HG03342 (cell line): ENCODE measurements around the gene MAP3K21.

Source experiments
- ATAC-seq: cut with Tn5 transposase; IDR thresholded peaks from one replicate; pipeline ENCODE4 v1.9.1; 2021; ENCODE audit warnings: mild to moderate bottlenecking, moderate library complexity; ENCODE audit not compliant: unreplicated experiment

The MAP3K21 gene

DNA sequence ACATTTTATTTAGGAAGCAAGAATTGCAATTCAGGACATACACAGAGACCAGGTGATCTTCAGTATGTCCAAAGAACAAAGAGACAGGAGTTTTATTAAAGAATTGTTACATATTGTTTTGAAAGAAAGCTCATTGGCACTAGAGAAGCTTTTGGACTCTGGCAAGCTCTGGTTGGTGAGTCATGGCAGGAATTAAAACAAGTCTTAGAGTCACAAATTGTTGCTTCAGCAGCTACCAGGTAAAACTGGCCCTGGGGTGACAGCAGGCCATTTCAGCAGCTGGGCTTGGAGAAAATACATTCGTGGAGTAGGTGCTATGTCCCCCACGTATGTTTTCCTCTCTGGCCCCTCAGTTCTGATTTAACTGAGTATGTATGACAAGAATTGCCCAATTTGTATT, 58.8 kb downstream of the MAP3K21 start:
- no peak for ATAC-seq

DNA sequence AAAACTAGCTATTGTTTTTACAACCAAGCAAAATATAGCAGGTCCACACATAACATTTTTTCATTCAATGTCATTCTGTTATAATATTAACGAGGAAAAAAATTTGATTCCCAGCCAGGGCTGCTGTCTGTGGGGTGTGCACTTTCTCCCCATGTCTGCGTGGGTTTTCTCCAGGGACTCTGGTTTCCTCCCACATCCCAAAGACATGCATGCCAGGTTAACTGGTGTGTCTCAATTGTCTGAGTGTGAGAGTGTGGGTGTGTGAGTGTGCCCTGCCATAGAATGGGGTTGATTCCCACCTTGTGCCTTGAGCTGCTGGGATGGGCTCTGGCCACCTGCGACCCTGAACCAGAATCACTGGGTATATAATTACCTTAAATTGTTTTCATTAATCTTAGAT, 60.1 kb downstream of the MAP3K21 start:
- ATAC-seq, result no peak

DNA sequence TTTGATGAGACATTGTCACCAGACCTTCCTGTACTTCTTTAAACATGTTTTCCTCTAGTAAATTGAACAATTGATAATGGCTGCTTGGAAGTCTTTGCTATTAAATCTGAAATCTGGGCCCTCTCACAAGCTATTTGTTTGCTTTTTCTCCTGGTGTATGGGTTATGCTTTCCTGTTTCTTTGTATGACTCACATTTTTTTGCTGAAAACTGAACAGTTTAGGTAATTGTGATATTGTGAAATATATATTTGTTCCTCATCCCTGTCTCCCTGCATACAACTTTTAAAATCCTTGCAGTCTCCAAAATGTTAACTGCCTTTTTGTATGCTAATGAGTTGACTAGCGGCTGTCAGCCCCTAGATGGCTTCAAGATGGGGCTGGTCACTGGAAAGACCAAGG, 61.6 kb downstream of the MAP3K21 start:
- ATAC-seq, result no peak

DNA sequence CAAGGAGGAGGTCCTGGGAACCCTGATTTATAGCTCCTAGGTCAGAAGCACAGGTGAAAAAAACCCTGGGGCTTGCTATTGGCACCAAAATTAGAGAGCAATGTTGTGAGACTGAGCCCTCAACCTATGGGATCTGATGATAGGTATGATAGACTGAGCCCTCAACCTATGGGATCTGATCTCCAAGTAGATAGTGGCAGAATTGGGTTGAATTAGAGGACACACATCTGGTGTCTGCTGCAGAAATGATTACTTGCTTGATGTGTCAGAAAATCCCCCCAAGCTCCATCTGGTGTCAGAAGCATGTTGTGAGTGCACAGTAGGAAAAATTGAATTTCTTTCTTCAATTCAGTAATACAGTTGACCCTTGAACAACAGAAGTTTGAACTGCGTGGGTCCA, 62.4 kb downstream of the MAP3K21 start:
- ATAC-seq, result no peak

DNA sequence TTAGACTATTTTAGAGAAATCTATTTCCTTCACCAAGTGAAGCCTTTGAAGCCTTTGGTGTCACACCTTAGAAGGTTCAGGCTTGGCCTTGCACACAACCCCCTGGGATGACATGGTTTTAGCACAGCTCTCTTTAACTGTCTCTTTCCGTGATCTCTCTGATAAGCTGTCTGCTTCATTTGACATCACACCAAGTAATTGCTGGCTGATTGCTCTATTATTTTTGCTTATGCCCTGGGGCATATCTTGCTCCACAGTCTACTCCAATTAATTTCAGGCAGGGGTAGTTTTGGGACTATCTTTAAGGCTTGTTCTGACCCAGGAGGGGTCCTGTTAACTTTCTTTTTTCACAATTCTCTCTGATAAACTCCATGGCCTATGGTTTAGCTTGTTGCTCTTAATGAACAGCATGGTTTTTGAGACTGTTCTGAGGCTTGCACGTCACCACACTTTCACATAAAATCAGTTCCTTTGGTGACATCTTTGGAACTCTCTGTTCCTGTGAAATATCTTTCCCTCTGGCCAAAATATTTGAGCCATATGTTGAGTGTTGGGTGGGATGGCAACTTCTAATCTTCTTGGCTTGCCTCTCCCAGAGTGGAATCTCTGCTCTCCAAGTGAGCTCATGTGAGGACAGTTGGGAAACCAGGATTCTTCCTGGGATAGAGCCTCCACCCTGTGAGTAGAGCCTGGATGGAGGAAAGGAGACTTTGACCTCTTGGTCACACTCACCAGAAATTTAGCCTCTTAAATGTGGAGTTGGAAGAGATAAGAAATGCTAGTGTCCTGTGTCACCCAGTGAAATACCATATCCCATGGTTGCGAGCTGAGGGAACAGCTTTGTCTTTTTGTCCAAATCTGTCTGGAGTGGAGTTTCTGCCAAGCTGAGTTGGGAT, 63.6 kb downstream of the MAP3K21 start:
- no peak for ATAC-seq

DNA sequence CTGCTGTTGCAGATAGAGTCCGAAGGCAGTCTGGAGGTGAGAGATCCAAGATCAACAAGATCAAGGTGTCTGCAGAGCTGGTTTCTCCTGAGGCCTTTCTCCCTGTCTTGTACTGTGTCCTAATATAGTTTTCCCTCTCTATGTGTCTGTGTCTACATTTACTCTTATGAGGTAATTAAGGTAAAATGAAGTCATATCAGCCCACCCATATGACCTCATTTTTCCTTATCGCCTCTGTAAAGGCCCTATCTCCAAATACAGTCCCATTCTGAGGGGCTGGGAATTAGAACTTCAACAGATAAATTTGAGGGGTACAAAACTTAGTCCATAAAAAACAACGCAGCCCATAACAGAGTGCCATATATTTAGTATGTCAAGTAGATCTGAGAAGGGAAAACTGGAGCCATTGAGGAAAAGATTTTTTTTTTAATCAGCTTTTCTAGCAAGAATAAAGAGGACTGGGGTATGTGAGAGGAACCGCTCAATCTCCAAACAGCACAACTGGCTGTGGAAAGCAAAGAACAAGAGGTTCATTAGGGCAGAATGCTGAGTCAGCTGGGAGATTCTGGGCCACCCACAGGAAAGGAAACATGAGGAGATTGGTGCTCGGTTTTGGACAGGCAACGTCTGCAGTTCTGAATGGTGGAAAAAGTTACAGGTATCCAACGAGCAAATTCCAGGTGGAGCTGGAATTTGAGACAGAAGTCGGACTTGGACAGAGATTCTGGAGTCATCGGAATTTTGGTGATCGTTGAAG, 65.7 kb downstream of the MAP3K21 start:
- no peak for ATAC-seq

DNA sequence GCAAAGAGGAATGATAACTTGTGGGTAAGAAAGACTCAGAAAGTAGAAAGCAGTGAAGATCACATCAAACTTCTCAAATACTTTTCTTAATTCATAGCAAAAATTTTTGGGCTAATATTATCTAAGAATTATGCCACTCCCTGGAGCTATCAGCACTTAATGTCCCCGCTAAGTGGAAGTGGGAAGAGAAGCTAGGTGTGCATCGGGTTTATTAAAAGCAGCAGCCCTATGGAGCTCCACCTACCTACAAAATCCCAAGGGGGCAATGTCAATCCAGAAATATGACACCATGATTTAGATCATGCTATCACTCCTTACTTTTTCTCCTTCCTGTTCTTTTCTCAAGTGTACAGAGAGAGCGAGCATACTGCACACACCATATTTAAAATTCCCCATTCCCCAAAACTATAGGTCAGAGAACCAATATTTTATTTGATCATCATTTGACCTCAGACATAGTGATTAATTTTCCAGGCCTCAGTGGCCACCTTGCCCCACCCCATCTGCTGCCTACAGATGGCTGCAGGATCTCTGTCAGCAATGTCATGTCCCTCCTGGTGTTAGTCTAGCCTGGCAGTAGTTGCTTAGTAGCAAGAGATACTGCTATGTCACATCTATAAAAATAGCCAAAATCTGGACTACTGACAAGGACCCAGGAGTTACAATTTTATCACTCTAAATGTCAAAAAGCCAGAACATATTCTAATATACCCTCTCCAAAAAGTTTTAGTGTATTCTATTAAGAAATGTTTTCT, 66.6 kb downstream of the MAP3K21 start:
- no peak for ATAC-seq

DNA sequence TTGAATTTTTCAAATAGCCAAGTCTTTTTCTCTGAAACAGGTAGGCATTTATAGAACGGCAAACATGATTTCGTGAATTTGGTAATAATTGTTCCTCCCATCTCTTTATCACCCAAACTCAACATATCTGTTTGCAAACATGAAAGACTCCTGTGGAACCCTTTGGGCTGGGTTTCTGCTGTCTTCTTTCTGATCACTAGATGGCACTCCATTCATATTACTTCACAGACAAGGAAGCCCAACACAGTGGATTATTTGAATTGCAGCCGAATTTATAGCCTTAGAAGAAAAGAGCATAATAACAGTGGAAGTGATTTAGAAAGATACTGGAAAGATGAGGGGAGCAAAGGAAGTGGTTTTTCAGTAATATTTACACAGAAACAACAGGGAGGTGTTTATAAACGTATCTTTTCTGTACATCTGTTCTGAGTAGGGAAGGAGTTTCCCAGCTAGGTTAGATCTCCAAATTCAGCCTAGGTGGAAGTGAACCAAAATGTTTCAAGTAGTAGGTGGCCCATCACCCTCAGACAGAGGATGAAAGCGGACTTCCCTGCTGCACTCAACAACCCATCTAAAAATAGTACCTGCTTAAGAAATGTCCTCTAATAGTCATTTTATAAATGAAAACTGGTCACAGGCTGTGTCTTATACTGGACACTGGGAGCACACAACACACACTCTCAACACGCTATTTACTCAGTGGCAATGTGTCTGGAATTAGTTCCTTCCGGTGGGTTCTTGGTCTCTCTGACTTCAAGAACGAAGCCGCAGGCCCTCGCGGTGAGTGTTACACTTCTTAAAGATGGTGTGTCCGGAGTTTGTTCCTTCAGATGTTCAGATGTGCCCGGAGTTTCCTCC, 67.6 kb downstream of the MAP3K21 start:
- ATAC-seq, result peak; percentile 87

DNA sequence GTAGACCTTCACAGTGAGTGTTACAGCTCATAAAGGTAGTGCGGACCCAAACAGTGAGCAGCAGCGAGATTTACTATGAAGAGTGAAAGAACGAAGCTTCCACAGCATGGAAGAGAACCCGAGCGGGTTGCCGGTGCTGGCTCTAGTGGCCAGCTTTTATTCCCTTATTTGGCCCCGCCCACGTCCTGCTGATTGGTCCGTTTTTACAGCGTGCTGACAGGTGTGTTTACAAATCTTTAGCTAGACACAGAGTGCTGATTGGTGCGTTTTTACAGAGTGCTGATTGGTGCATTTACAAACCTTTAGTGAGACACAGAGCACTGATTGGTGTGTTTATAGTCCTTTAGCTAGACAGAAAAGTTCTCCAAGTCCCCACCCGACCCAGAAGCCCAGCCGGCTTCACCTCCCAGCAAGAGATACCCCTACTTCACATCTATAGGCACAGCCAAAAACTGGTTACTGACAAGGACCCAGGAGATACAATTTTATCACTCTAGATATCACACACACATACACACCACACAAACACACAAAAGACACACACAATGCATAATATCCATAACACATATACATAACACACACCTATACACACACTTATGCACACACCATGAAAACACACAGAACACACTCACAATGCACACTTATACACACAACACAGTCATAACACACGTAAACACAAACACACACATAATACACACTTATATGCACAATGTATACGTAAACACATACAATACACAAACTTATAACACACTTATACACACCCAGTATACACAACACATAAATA, 68.5 kb downstream of the MAP3K21 start:
- no peak for ATAC-seq

DNA sequence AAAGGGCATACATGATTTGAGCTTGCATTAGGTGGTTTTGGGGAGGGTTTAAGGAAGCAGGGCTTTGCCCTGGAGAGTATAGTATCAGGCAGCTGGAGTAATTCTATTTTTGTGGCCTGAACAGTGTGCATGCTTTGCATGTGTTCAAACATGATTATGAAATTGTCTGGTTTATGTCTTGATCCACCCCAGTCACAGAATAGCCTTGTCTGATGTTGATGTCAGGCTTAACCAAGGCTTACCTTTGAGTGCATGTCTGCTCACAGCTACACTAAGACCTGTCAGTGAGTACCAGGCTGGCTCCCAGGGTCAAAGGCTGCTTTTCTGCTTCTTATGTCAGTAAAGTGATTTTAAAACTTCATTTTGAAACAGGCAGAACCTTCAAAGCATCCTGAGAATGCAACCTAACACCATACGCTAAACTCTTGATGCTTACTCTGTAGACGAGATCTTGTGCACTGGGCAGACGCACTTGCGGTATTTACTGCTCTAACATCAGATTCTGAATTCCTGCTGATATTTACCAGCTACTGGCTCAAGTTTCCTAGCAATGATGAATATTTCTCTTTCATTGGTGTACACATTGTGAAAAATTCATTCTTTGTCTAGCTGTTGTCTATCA, 78.9 kb downstream of the MAP3K21 start:
- no peak for ATAC-seq

DNA sequence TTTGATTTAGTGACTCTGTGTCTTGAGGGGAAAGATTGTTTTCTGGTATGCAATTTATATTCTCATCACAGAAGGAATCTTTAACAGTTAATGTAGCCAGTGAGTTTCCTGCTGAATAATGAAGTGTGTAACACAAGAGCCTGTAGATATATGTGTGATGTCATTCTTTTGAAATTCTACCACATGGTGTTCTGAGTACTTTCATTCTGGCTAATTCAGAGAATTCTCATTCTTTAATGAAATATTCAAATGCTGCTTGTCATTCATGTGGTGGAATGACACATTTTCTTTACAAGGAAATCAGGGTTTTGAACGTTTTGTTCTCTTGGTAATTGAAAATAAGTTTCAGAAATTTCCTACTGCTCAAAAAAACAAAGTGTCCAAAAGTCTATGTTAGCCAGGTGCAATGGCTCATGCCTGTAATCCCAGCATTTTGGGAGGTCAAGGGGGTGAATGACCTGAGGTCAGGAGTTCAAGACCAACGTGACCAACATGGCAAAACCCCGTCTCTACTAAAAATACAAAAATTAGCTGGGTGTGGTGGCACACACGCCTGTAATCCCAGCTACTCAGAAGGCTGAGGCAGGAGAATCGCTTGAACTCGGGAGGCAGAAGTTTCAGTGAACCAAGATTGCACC, 79.6 kb downstream of the MAP3K21 start:
- no peak for ATAC-seq

DNA sequence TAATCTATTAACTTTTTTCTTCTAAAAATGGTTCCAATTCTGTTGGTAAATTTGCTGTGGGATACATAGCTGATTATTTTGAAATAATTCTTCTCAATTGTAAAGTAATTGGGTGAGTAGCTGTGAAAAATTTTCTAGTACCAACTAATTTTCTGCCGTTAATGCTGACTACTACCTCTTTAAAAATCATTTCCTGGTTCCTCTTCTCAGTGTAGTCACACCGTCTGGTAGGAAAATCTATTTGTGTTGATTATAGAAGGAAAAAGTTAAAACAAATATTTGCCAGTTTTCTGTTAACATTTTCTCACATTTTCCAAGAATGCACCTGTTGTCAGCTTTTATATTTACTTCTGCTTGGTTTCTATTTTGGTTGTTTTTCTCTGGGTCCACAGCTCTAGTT, 82.0 kb downstream of the MAP3K21 start:
- ATAC-seq, result no peak

DNA sequence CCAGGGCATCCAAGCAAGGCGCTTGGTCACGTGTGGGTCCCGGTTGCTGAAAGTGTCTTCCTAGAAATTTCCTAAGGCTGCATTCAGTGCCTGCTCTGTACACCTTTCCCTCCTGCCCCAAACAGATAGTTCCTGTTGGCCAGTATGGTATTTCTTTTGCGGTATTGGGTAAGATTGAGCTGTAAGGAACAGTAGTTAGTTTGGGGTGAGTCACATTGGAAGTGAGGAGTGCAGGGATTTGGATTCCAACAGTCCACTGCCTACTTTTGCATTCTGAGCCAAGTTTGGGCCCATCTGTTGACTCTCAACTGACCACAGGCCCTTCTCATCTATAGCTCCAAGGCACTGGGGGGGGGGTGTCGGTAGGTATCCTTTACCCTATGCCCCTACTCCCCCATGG, 83.4 kb downstream of the MAP3K21 start:
- ATAC-seq, result no peak

DNA sequence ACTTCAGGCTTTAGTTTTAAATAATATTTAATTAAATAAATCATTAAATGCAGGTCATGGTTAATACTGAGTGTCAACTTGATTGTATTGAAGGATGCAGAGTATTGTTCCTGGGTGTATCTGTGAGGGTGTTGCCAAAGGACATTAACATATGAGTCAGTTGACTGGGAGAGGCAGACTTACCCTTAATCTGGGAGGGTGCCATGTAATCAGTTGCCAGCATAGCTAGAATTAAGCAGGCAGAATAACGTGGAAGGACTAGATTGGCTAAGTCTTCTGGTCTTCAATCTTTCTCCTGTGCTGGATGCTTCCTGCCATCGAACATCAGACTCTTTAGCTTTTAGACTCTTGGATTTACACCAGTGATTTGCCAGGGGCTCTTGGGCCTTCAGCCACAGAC, 85.3 kb downstream of the MAP3K21 start:
- ATAC-seq, result no peak

DNA sequence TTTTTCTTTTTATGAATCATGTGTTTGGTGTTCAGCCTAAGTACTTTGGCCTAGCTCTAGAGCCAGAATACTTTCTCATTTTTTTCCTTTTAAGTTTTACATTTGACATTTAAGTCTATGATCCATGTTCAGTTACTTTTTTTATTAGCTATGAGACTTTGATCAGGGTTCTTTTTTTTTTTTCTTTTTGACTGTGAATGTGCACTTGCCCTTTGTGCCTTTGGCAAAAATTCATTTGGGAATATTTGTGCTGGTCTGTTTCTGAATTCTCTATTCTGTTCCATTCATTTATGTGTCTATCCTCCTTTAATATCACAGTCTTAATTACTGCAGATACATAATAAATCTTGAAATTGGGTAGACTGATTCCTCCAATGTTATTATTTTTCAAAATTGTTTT, 93.8 kb downstream of the MAP3K21 start:
- ATAC-seq, result no peak

DNA sequence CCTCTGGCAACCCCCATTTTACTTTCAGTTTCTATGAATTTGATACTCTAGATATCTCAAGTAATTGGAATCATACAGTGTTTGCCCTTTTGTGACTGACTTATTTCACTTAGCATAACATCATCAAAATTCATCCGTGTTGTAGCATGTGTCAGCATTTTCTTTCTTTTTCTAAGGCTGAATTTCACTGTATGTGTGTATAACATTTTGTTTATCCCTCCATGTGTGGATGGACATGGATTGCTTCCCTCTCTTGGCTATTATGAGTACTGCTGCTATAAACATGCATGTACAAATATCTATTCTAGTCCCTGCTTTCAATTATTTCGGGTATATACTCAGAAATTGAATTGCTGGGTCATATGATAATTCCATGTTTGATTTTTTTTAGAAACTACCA, 97.3 kb downstream of the MAP3K21 start:
- ATAC-seq, result no peak

DNA sequence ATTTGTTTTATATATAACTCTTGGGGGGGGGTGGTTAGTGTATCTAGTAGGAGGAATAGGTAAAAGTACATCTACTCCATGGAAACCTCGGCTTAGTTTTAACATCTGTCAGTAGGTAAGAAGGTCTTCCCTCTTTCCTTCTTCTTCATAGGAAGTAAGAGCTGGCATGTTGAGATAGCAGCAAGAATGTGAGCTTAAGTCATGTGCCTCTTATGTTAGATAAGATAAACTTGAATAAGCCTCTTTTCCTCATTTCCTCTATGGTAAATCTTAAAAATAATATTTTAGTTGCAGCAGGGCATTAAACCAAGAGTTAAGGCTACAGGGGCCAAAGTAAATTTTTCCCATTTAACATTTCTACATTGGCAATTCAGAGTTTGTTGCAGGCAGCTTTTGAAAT, 100.4 kb downstream of the MAP3K21 start:
- no peak for ATAC-seq

DNA sequence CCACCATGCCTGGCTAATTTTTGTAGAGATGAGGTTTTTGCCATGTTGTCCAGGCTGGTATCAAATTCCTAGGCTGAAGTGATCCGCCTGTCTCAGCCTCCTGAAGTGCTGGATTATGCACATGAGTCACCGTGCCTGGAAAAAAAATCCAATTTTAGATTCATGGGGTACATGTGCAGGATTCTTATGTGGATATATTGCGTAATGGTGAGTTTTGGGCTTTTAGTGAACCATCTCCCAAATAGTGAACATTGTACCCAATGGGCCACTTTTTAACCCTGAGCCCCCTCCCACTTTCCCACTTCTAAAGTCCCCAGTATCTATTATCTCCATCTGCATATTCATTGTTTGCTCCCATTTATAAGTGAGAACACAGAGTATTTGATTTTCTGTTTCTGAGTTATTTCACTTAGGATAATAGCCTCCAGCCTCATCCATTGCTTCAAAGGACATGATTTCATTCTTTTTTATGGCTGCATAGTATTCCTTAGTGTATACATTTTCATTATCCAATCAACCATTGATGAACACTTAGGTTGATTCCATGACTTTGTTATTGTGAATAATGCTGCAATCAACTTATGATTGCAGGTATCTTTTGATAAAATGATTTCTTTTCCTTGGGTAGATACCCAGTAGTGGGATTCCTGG, 104.4 kb downstream of the MAP3K21 start:
- no peak for ATAC-seq
